Adipocyte (in vitro differentiated cells): ENCODE measurements around the gene PPP4C.
A peak's percentile ranks its signal among the peaks of the same experiment; 100 is the strongest.
"Not testable (repeated sequence)": the region's sequence is repeated elsewhere in the genome, so short reads cannot be mapped to it uniquely, and the experiment has no call there.

Source experiments
- DNase-seq: peaks from one replicate; pipeline ENCODE4 v3.0.0-alpha.2; 2015; ENCODE audit warnings: low read depth
- H3K27me3 ChIP-seq: replicated peaks from 2 replicates; pipeline ENCODE4 v1.7.0; 2013; ENCODE audit warnings: mild to moderate bottlenecking, low read length, moderate library complexity; ENCODE audit not compliant: control insufficient read depth, insufficient read depth
- H3K36me3 ChIP-seq: 2 replicates; pipeline ENCODE4 v1.7.0; 2013; ENCODE audit warnings: low read length, mild to moderate bottlenecking, moderate library complexity; ENCODE audit not compliant: control insufficient read depth, insufficient read depth, severe bottlenecking
- H3K4me1 ChIP-seq: 2 replicates; pipeline ENCODE4 v1.7.0; 2013; ENCODE audit warnings: mild to moderate bottlenecking, low read length, moderate library complexity; ENCODE audit not compliant: control insufficient read depth, insufficient read depth
- H3K4me3 ChIP-seq: 2 replicates; pipeline ENCODE4 v1.7.0; 2013; ENCODE audit warnings: mild to moderate bottlenecking, low read length, moderate library complexity
- H3K9ac ChIP-seq: 2 replicates; pipeline ENCODE4 v1.7.0; 2013; ENCODE audit warnings: mild to moderate bottlenecking, low read length, moderate library complexity
- H3K9me3 ChIP-seq: 2 replicates; pipeline ENCODE4 v1.7.0; 2013; ENCODE audit warnings: mild to moderate bottlenecking, low read length, moderate library complexity; ENCODE audit not compliant: control insufficient read depth

PPP4C gene

GRCh38 chr16:30112197-30113030, 36.6 kb downstream of the PPP4C start:
- peak; percentile 53 for DNase-seq
- Histone ChIP-seq H3K36me3 (peaks cover 34% of the 10 kb centered on the region), H3K9ac (peak overlapping the region; percentile 39), H3K9me3 (no peaks in the 10 kb centered on the region), H3K27me3 (no peaks in the 10 kb centered on the region), H3K4me3 (no peak overlapping the region), H3K4me1 (peaks cover 14% of the 10 kb centered on the region)

GRCh38 chr16:30113031-30113710, 37.4 kb downstream of the PPP4C start, which contains the start of gene GDPD3:
TSS of gene GDPD3 (minus strand) at chr16:30113537. CDS start at chr16:30113478, 59 bp downstream.
- Histone ChIP-seq H3K4me1 (peaks cover 14% of the 10 kb centered on the region), H3K27me3 (no peaks in the 10 kb centered on the region), H3K4me3 (no peak within 1 kb of the TSS), H3K9ac (peak within 1 kb of the TSS; percentile 39), H3K9me3 (no peaks in the 10 kb centered on the region), H3K36me3 (peaks cover 35% of the 10 kb centered on the region)
- DNase-seq = no peak

- Histone ChIP-seq H3K9me3 (no peaks in the 10 kb centered on the region), H3K4me3 (no peak overlapping the region), H3K9ac (peak overlapping the region; percentile 39), H3K4me1 (peaks cover 14% of the 10 kb centered on the region), H3K36me3 (peaks cover 39% of the 10 kb centered on the region), H3K27me3 (no peaks in the 10 kb centered on the region)
- no peak for DNase-seq
Measured at GRCh38 chr16:30113711-30114333, 38.0 kb downstream of the PPP4C start.

GRCh38 chr16:30114411-30114810, 38.6 kb downstream of the PPP4C start:
- no peak for DNase-seq
- H3K27me3 ChIP-seq = no peaks in the 10 kb centered on the region
- H3K9ac ChIP-seq = no peak overlapping the region
- no peaks in the 10 kb centered on the region for H3K9me3 ChIP-seq
- no peak overlapping the region for H3K4me3 ChIP-seq
- peaks cover 43% of the 10 kb centered on the region for H3K36me3 ChIP-seq
- peaks cover 14% of the 10 kb centered on the region for H3K4me1 ChIP-seq

- Histone ChIP-seq H3K4me1 (peaks cover 14% of the 10 kb centered on the region), H3K36me3 (peaks cover 44% of the 10 kb centered on the region)
- not testable (repeated sequence) for DNase-seq, H3K9ac ChIP-seq, H3K9me3 ChIP-seq, H3K4me3 ChIP-seq, H3K27me3 ChIP-seq
Measured at GRCh38 chr16:30114833-30115232, 39.0 kb downstream of the PPP4C start.

- peaks cover 14% of the 10 kb centered on the region for H3K4me1 ChIP-seq
- H3K4me3 ChIP-seq = no peak overlapping the region
- no peaks in the 10 kb centered on the region for H3K9me3 ChIP-seq
- H3K36me3 ChIP-seq = peaks cover 42% of the 10 kb centered on the region
- no peaks in the 10 kb centered on the region for H3K27me3 ChIP-seq
- H3K9ac ChIP-seq = peak overlapping the region; percentile 39
- no peak for DNase-seq
Measured at GRCh38 chr16:30115238-30115637, 39.4 kb downstream of the PPP4C start.

- Histone ChIP-seq H3K4me1 (peaks cover 19% of the 10 kb centered on the region), H3K36me3 (peaks cover 36% of the 10 kb centered on the region), H3K9ac (no peak overlapping the region), H3K27me3 (no peaks in the 10 kb centered on the region), H3K4me3 (no peak overlapping the region), H3K9me3 (no peaks in the 10 kb centered on the region)
- DNase-seq = no peak
Measured at GRCh38 chr16:30116291-30117207, 40.8 kb downstream of the PPP4C start.

- Histone ChIP-seq H3K9me3 (no peaks in the 10 kb centered on the region), H3K4me3 (no peak overlapping the region), H3K36me3 (peaks cover 36% of the 10 kb centered on the region), H3K27me3 (no peaks in the 10 kb centered on the region), H3K4me1 (peaks cover 25% of the 10 kb centered on the region), H3K9ac (no peak overlapping the region)
- no peak for DNase-seq
Measured at GRCh38 chr16:30117768-30118167, 42.0 kb downstream of the PPP4C start.

- Histone ChIP-seq H3K9me3 (no peaks in the 10 kb centered on the region), H3K36me3 (peaks cover 36% of the 10 kb centered on the region), H3K4me3 (no peak overlapping the region), H3K27me3 (no peaks in the 10 kb centered on the region), H3K4me1 (peaks cover 24% of the 10 kb centered on the region), H3K9ac (no peak overlapping the region)
- no peak for DNase-seq
Measured at GRCh38 chr16:30119428-30119827, 43.6 kb downstream of the PPP4C start.

GRCh38 chr16:30120340-30121105, 44.7 kb downstream of the PPP4C start:
- no peak overlapping the region for H3K9ac ChIP-seq
- DNase-seq = no peak
- H3K27me3 ChIP-seq = no peaks in the 10 kb centered on the region

More at GRCh38 chr16:30120340-30121105, 44.7 kb downstream of the PPP4C start:
- Histone ChIP-seq H3K36me3 (peaks cover 30% of the 10 kb centered on the region), H3K4me1 (peaks cover 26% of the 10 kb centered on the region), H3K4me3 (no peak overlapping the region), H3K9me3 (no peaks in the 10 kb centered on the region)
